HCT116 (cell line): ENCODE results near the gene HOXD8.

ENCODE experiments used
- CTCF ChIP-seq, 3 experiments: fragments of 200-600 bp in 1 of 3; sonication (generic) in 1 of 3; IDR thresholded peaks in 2 of 3; conservative IDR thresholded peaks in 1 of 3; 2 replicates each; pipeline ENCODE4 v1.5.1; 2012 to 2017; ENCODE audit warnings: low read depth in 2 of 3, low read length in 2 of 3, antibody characterized with exemption in 1 of 3, borderline replicate concordance in 1 of 3, control low read depth in 1 of 3, mild to moderate bottlenecking in 1 of 3, mixed read lengths in 1 of 3, mixed run types in 1 of 3, moderate library complexity in 1 of 3; ENCODE audit not compliant: insufficient read depth in 1 of 3
- FOSL1 ChIP-seq: IDR thresholded peaks from 2 replicates; pipeline ENCODE4 v1.6.1; 2012; ENCODE audit warnings: low read depth
- POLR2A ChIP-seq: IDR thresholded peaks from 2 replicates; pipeline ENCODE4 v1.7.0; 2011; ENCODE audit warnings: borderline replicate concordance; ENCODE audit not compliant: insufficient read depth, insufficient read length; ENCODE audit errors: extremely low read depth

DNA sequence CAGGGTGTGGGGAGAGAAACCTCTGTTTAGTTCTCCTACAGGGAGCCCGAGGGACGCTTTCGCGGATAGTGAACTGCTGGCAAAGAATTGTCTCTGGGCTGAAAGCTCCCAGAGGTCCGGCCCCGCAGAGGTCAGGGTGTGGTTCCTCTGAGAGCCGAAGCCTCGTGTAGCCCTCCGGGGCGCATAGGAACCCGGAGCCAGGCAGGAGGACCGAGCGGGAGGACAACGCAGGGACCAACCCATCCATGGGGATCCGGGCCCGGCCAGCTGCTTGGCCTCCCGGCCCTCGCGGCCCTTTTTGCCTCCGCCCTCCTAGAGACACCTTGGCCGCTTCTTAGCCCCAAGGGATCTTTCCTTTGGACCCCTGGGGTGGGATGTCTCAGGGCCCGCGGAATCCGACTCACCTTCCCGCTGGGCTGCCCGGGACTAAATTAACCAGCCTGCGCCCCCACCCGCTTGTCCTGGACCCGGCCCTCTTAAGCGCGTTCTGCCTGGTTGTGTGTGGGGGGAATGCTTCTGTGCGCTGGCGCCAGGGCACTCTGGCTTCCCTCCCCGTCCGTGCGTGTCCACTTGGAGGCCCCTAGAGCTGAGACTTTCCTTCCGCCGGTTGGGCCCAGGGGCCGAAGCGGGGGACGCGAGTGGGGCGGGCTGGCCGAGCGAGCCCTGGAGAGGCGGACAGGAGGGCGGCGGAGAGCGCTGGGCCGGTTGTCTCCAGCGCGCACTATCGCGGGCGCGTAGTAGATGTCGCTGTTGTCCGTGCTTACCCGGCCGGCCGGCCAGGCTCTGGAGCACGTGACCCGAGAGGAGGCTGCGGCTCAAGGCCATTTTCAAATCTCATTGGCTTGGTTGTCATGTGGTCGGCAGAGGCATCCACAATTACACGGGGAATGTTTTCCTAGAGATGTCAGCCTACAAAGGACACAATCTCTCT, 13.4 kb upstream of the HOXD8 start, which contains the start of gene HOXD10:
- TF ChIP-seq FOSL1 (no peak), CTCF (IDR thresholded peaks at IDR 0.05 in 2 of 3, conservative IDR thresholded peaks at IDR 0.05 in 1 of 3; ENCODE audit: borderline replicate concordance in 1 of 3, insufficient read depth in 1 of 3, low read depth in 2 of 3, low read length in 2 of 3) (no peak), POLR2A (no peak)
